GM12874 (cell line): ENCODE measurements around the gene PXK.

ENCODE experiments used
- CTCF ChIP-seq: IDR thresholded peaks from 2 replicates; pipeline ENCODE4 v1.5.1; 2011; ENCODE audit warnings: low read depth, mild to moderate bottlenecking, control low read depth, low read length, moderate library complexity; ENCODE audit not compliant: insufficient read depth

Gene PXK

DNA sequence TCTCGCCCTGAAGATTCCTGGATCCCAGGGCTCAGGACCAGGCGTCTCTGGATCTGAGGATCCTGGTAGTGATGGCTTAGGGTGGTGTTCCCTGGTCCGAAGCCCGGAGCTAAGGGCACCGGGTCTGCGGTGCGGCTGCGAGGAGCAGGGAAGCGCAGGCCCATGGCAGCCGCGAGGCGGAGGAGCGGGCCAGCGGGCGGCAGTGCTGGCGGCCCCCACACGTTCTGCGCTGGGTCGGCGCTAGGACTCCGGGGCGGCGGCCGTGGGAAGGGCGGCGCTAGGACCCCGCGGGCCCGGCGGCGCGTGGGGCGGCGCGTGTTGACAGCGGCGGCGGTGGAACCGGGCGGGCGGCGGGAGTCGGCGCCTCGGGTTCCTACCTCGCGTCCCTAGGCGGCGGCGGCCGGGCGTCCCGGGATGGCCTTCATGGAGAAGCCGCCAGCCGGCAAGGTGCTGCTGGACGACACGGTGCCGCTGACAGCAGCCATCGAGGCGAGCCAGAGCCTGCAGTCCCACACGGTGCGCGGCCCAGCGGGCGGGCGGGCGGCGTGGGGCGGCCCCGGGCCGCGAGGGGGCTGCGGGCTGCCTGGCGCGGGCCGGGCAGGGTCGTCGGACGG lies at the start of gene PXK:
TSS of gene PXK (plus strand) at position 318 of the 614 bp plus-strand sequence. CDS start at position 415, 97 bp downstream.
- TF ChIP-seq CTCF, result 0 out of 2 replicates have a peak, but pooled peaks have one; percentile 7

DNA sequence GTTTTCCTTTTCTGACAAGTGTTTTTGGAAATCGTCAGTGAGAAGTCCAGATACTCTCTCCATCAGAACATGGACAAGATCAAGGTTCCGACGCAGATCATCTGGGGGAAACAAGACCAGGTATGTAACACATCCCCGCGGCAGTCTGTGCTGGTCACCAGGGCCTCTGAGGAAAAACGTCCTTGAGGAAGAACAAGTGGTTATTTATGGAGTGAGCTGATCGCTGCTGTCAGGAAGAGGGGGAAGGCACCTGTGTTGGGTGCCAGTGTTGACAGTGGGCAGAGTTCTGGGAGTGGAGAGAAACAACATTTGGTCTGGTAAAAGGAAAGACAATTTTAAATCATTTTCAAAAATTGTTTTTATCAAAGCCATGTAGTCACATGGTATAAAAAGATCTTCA lies 47.4 kb upstream of the PXK start:
- TF ChIP-seq CTCF, result no peak

DNA sequence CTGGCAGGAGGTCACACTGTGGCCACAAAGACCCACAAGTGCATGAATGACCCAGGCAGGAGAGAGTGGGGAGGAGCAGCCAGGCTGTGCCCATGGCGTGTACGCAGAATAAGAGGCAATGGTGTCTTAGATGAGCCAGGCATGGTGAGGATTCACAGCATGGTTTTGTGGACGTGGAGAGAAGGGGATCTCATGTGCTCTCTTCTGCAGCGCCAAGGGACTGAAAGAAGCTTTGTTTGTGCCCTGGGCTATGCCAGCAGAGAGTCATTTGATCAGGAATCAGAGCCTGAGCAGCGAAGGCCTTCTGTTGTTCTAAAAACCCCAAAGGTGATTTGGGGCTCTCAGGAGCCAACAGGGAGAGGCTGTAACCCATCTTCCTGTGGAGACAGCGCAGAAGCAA lies 45.3 kb upstream of the PXK start:
- no peak for TF ChIP-seq CTCF

DNA sequence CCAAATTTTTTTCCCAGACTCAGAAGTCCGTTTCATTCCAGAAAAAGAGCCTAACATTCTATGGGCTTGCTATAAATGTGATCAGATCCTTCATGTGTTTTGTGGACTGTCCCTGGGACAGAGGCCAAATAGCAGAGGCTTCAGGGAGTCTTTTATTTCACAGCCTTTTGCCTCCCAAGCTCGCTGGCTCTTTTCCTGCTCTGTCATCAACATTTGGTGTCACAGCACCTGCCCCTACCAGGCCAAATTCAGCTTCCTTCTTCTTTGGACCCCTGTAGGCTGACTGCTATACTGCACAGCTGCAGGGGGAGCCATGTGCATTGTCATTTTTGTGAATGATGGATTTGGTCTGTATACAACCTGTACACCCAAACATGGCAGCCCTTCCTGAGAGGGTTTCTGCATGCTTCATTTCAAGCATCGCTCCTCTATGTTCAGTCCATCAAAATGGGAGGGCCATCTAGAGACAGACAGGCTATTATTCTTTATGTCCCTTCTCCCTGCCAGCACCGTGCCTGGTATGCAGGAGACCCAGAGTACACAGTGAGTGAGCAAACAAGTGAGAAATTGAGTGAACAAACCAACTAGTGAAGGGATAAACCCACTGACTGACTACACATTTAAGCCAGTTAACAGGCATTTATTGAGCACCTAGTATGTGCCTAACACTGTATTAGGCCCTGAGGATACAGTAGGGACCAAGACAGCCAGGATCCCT lies 44.5 kb upstream of the PXK start:
- TF ChIP-seq CTCF, result no peak

- TF ChIP-seq CTCF, result no peak
Observed at GRCh38 chr3:58291671-58292338, 40.9 kb upstream of the PXK start.

DNA sequence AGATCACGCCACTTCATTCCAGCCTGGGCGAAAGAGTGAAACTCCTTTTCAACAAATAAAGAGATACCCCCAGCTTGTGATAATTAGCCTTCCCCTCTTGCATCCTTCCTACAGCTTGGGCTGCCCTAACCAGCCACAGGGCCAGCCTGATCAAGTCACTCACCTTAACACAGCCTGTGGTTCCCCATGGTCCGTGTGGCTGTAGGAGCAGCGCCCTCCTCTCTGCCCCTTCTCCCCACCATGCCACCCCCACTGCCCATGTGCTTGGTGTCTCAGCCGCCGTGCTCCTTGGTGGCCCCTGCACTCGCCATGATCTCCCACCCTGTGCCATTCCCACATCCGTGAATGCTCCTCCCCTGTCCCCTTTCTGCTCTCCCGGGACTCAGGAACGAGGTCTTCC lies 39.8 kb upstream of the PXK start:
- TF ChIP-seq CTCF, result no peak

GRCh38 chr3:58293516-58293915 lies 39.2 kb upstream of the PXK start:
- no peak for TF ChIP-seq CTCF
